Smooth muscle cell of the brain vasculature (primary cell): ENCODE measurements around the gene SASS6.
A peak's percentile ranks its signal among the peaks of the same experiment; 100 is the strongest.
"Not testable (repeated sequence)": the region's sequence is repeated elsewhere in the genome, so short reads cannot be mapped to it uniquely, and the experiment has no call there.

ENCODE experiments used
- DNase-seq: peaks from one replicate; pipeline ENCODE4 v3.0.0-alpha.2; 2012; ENCODE audit warnings: low read depth, low spot score

SASS6 gene

GRCh38 chr1:100050139-100050538 lies 82.6 kb downstream of the SASS6 start:
- DNase-seq: no peak

GRCh38 chr1:100047235-100047708 lies 85.5 kb downstream of the SASS6 start:
- DNase-seq: not testable (repeated sequence)

GRCh38 chr1:100045206-100045605 lies 87.5 kb downstream of the SASS6 start:
- no peak for DNase-seq

DNA sequence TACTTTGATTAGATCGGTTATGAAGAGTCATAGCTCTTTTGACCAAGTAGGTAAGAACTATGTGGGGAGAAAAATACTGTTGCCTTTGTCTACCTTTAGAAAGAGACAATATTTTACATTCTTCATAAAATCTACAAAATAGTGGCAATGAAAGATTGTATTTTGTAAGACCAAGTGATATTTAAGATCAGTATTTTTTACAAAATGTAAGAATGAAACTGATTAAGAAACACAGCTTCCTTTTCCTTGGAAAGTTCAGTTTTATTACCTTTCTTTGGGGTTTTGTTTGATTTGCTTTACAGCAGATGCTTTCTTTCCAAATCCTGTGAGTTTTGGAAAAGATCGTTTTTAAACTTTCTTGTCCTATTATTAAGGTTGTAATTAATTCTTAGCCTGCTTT lies 93.1 kb downstream of the SASS6 start:
- DNase-seq: no peak

GRCh38 chr1:100038660-100039287 lies 94.0 kb downstream of the SASS6 start:
- DNase-seq: no peak

GRCh38 chr1:100037927-100038659 lies 94.6 kb downstream of the SASS6 start:
- peak; percentile 37 for DNase-seq

- DNase-seq: no peak
Observed at GRCh38 chr1:100037656-100037926, 95.1 kb downstream of the SASS6 start.

DNA sequence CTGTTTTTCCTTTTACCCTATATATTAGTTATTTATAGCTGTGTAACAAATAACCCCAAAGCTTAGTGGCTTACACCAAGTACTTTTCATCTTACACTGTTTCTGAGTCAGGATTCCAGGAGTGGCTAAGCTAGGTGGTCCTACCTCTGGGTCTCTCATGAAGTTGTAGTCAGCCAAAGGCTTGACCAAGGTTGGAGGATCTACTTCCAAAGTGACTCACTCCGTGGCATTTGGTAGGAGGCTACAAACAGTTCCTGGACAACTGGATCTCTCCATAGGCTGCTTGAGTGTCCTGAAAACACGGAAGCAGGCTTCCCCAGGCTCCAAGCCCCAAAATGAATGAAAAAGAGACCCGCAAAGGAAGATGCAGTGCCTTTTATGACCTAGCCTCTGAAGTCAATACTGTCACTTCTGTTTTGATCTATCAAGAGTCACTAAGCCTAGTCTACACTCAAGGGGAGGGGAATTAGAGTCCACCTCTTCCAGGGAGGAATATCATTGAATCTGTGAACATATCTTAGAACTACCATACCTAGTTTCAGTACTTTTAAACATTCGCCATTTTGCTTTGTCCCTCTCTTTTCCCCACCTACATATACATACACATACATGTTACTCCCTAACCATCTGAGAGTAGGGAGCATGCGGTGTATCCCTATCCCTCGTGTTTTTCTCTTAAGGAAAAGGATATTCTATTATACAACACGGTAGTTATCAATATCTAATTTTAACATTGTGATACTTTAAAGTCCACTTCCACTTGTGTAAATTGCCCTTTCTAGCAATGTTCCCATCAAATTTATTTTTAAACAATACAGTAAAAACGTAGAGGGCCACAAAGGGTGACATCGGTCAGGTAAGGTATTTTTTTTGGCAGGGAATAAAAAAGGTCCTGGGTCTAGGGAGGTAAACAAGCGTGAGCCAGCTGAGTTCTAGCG lies 95.7 kb downstream of the SASS6 start:
- DNase-seq: no peak

GRCh38 chr1:100035214-100035613 lies 97.5 kb downstream of the SASS6 start:
- DNase-seq: no peak

- DNase-seq: no peak
Observed at GRCh38 chr1:100034470-100034869, 98.3 kb downstream of the SASS6 start.
